OCI-LY1 (cell line): ENCODE data around the gene PRSS33.

ENCODE experiments used
- H2AFZ ChIP-seq: fragments of 200-600 bp; sonication (generic), shearing (Covaris generic); 2 replicates; pipeline ENCODE4 v1.6.0; 2014; ENCODE audit warnings: antibody characterized with exemption, mild to moderate bottlenecking, low read length
- H3F3A ChIP-seq: fragments of 200-600 bp; sonication (generic), shearing (Covaris generic); 2 replicates; pipeline ENCODE4 v1.6.0; 2014; ENCODE audit warnings: mild to moderate bottlenecking, antibody characterized with exemption, low read length, moderate library complexity; ENCODE audit not compliant: insufficient read depth
- H3K27ac ChIP-seq: fragments of 200-600 bp; sonication (generic); 2 replicates; pipeline ENCODE4 v1.5.1; 2014; ENCODE audit warnings: low read length, mixed run types, mild to moderate bottlenecking, low read depth; ENCODE audit not compliant: poor library complexity, severe bottlenecking
- H3K27me3 ChIP-seq: fragments of 200-600 bp; sonication (generic); 2 replicates; pipeline ENCODE4 v1.6.0; 2014; ENCODE audit warnings: antibody characterized with exemption, mild to moderate bottlenecking, low read length, moderate library complexity; ENCODE audit not compliant: insufficient read depth
- H3K36me3 ChIP-seq: fragments of 200-600 bp; sonication (generic); 2 replicates; pipeline ENCODE4 v1.6.1; 2014; ENCODE audit warnings: mild to moderate bottlenecking, antibody characterized with exemption, low read length, moderate library complexity, mixed read lengths; ENCODE audit not compliant: insufficient read depth
- H3K4me1 ChIP-seq: fragments of 200-600 bp; sonication (generic); 2 replicates; pipeline ENCODE4 v1.5.1; 2014; ENCODE audit warnings: mild to moderate bottlenecking, low read length, moderate library complexity; ENCODE audit not compliant: insufficient read depth, severe bottlenecking
- H3K4me2 ChIP-seq: fragments of 200-600 bp; sonication (generic), shearing (Covaris generic); 2 replicates; pipeline ENCODE4 v1.6.1; 2014; ENCODE audit warnings: low read length
- H3K4me3 ChIP-seq: fragments of 200-600 bp; sonication (generic); 2 replicates; pipeline ENCODE4 v1.5.1; 2014; ENCODE audit warnings: low read length, low read depth, mild to moderate bottlenecking, mixed read lengths; ENCODE audit not compliant: poor library complexity, severe bottlenecking
- H3K79me2 ChIP-seq: fragments of 200-600 bp; shearing (Covaris generic); 2 replicates; pipeline ENCODE4 v1.6.1; 2016; ENCODE audit warnings: mixed run types, low read length, mixed read lengths; ENCODE audit not compliant: insufficient read depth
- H3K9ac ChIP-seq: fragments of 200-600 bp; sonication (generic), shearing (Covaris generic); 2 replicates; pipeline ENCODE4 v1.6.1; 2014; ENCODE audit warnings: mild to moderate bottlenecking, low read length, mixed read lengths
- H3K9me2 ChIP-seq: fragments of 200-600 bp; sonication (generic), shearing (Covaris generic); 2 replicates; pipeline ENCODE4 v1.6.1; 2014; ENCODE audit warnings: low read depth, mild to moderate bottlenecking, low read length, mixed read lengths
- H3K9me3 ChIP-seq: fragments of 200-600 bp; shearing (Covaris generic); 2 replicates; pipeline ENCODE4 v1.6.1; 2014; ENCODE audit warnings: low read length, mixed read lengths
- H4K20me1 ChIP-seq: fragments of 200-600 bp; sonication (generic), shearing (Covaris generic); 2 replicates; pipeline ENCODE4 v1.6.0; 2016; ENCODE audit warnings: mild to moderate bottlenecking, low read length; ENCODE audit not compliant: insufficient read depth
- EZH2 ChIP-seq: fragments of 200-600 bp; sonication (generic), shearing (Covaris generic); IDR thresholded peaks from 2 replicates; pipeline ENCODE4 v1.8.0; 2017; ENCODE audit warnings: borderline replicate concordance, mixed run types, mild to moderate bottlenecking, antibody characterized with exemption, low read length, moderate library complexity, mixed read lengths
- TF ChIP-seq, protein P1 (sequence below): fragments of 200-600 bp; sonication (generic), shearing (Covaris generic); IDR thresholded peaks from 2 replicates; pipeline ENCODE4 v1.5.1; 2017; ENCODE audit warnings: mild to moderate bottlenecking, antibody characterized with exemption, low read length, moderate library complexity, mixed read lengths

Gene PRSS33

DNA sequence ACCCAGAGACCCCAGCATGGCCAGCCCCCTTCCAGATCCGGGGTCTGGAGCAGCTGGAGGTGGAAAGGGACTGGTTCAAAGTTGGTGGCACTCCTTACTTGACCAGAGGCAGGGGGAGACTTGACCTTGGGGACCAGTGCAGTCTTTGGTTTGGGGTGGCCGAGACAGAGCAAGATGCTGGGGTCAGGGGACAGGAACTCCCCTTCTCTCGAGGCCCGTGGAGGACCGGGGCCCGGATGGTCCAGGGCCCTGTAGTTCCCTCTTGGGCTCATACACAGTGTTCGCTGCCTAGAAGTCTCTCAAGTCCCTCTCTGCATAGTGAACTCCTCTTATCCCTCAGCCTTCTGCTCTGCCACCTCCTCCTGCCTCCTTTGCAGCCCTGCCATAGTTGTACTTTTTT lies 601 bp upstream of the PRSS33 start:
- Histone ChIP-seq H3F3A (no peaks in the 10 kb centered on the region), H2AFZ (no peak overlapping the region), H3K9me2 (no peaks in the 10 kb centered on the region), H4K20me1 (no peaks in the 10 kb centered on the region), H3K9me3 (no peaks in the 10 kb centered on the region), H3K4me1 (no peaks in the 10 kb centered on the region), H3K36me3 (no peaks in the 10 kb centered on the region), H3K9ac (no peak overlapping the region), H3K79me2 (no peaks in the 10 kb centered on the region), H3K4me3 (no peak overlapping the region), H3K27ac (no peak overlapping the region), H3K4me2 (no peak overlapping the region), H3K27me3 (no peaks in the 10 kb centered on the region; the same call in 1 of the 2 replicates)
- TF ChIP-seq, protein P1, sequence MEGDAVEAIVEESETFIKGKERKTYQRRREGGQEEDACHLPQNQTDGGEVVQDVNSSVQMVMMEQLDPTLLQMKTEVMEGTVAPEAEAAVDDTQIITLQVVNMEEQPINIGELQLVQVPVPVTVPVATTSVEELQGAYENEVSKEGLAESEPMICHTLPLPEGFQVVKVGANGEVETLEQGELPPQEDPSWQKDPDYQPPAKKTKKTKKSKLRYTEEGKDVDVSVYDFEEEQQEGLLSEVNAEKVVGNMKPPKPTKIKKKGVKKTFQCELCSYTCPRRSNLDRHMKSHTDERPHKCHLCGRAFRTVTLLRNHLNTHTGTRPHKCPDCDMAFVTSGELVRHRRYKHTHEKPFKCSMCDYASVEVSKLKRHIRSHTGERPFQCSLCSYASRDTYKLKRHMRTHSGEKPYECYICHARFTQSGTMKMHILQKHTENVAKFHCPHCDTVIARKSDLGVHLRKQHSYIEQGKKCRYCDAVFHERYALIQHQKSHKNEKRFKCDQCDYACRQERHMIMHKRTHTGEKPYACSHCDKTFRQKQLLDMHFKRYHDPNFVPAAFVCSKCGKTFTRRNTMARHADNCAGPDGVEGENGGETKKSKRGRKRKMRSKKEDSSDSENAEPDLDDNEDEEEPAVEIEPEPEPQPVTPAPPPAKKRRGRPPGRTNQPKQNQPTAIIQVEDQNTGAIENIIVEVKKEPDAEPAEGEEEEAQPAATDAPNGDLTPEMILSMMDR: no peak
- no peak for TF ChIP-seq EZH2

- Histone ChIP-seq H4K20me1 (no peaks in the 10 kb centered on the region), H3K27ac (no peak overlapping the region), H3K9me2 (no peaks in the 10 kb centered on the region), H2AFZ (no peak overlapping the region), H3K4me1 (no peaks in the 10 kb centered on the region), H3K79me2 (no peaks in the 10 kb centered on the region), H3K4me2 (no peak overlapping the region), H3K9me3 (no peaks in the 10 kb centered on the region), H3K9ac (no peak overlapping the region), H3K4me3 (no peak overlapping the region), H3K27me3 (no peaks in the 10 kb centered on the region; the same call in 1 of the 2 replicates), H3K36me3 (no peaks in the 10 kb centered on the region), H3F3A (no peaks in the 10 kb centered on the region)
- TF ChIP-seq, protein P1: no peak
- TF ChIP-seq EZH2: no peak
Observed at GRCh38 chr16:2786826-2787151, 571 bp downstream of the PRSS33 start.

DNA sequence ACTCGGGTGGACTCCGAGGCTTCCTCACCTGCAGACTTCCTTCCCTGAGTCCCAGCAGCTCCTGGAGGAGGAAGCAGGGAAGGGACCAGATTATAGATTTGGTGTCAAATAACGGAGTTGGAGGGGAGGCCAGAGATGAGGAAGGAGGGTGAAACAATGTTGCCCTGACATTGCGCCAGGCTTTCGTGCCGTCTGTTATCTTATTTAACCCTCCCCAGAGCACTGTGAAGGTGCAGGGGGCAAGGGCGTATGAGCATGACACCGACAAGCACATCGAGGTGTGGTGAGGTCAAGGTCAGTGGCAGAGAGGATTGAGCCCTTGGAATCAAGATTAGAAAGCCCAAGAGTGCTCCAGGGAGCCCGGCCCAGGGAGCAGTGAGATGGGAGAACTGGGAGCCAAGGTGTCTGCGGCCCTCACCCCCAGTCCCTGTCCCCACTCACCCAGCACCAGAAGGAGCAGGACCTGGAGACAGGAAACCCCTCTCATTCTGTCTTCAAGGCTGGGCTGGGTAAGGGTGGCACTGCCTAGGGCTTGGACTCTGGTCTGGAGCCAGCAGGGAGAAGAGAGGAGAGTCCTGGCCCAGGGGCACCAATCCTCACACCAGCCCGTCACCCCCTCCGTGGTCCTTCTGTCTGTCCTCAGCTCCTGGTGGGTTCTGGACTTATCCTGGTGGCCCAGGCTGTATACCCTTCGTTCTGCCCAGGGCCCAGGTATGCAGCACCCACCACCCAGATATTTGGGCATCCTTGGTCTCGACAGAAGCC lies 1.1 kb downstream of the PRSS33 start:
- Histone ChIP-seq H3K9ac (no peak overlapping the region), H3K27ac (no peak overlapping the region), H3F3A (no peaks in the 10 kb centered on the region), H3K4me2 (no peak overlapping the region), H3K36me3 (no peaks in the 10 kb centered on the region), H3K79me2 (no peaks in the 10 kb centered on the region), H3K27me3 (no peaks in the 10 kb centered on the region; the same call in 1 of the 2 replicates), H3K9me2 (no peaks in the 10 kb centered on the region), H3K4me1 (no peaks in the 10 kb centered on the region), H3K9me3 (no peaks in the 10 kb centered on the region), H3K4me3 (no peak overlapping the region), H4K20me1 (no peaks in the 10 kb centered on the region), H2AFZ (no peak overlapping the region)
- no peak for TF ChIP-seq EZH2
- TF ChIP-seq, protein P1: no peak
